HEK293 (cell line): ENCODE data around the gene CYP3A7.
"Not testable (repeated sequence)": the region's sequence is repeated elsewhere in the genome, so short reads cannot be mapped to it uniquely, and the experiment has no call there.

Source experiments
- CTCF ChIA-PET: fragments of 350-600 bp; formaldehyde crosslinking; extraction: SDS; loops from one replicate; lab custom pipeline; 2021; ENCODE audit warnings: antibody characterized with exemption; lab: Yijun Ruan, JAX
- POLR2A ChIA-PET: fragments of 300-600 bp; formaldehyde crosslinking; extraction: SDS; loops from one replicate; lab custom pipeline; 2020; ENCODE audit warnings: antibody characterized with exemption, inconsistent platforms; lab: Yijun Ruan, JAX
- H3K27ac ChIP-seq: fragments of 200-500 bp; sonication (Bioruptor generic); 2 replicates; pipeline ENCODE4 v1.5.1; 2014; ENCODE audit warnings: low read depth, low read length, control low read depth, inconsistent platforms; ENCODE audit errors: extremely low read depth
- H3K36me3 ChIP-seq, 2 experiments: fragments of 200-500 bp in 1 of 2; sonication (Bioruptor generic) in 1 of 2; 1 replicate in 1 of 2; 2 replicates in 1 of 2; pipeline ENCODE4 v1.5.1; 2014 to 2017; ENCODE audit warnings: inconsistent platforms in 2 of 2, low read length in 2 of 2; ENCODE audit not compliant: control insufficient read depth in 2 of 2, insufficient read depth in 1 of 2
- H3K4me1 ChIP-seq: fragments of 200-500 bp; sonication (Bioruptor generic); 2 replicates; pipeline ENCODE4 v1.5.1; 2014; ENCODE audit warnings: mild to moderate bottlenecking, low read length, inconsistent platforms; ENCODE audit not compliant: control insufficient read depth, insufficient read depth
- H3K4me3 ChIP-seq: 2 replicates; pipeline ENCODE4 v1.5.1; 2011; ENCODE audit warnings: low read depth, mild to moderate bottlenecking, control low read depth, low read length, moderate library complexity
- H3K9me3 ChIP-seq: fragments of 200-500 bp; sonication (Bioruptor generic); 2 replicates; pipeline ENCODE4 v1.5.1; 2014; ENCODE audit warnings: low read depth, low read length, inconsistent platforms; ENCODE audit not compliant: control insufficient read depth, insufficient read depth
- BCL11B ChIP-seq: fragments of 450-650 bp; formaldehyde crosslinking; IDR thresholded peaks from 2 replicates; pipeline ENCODE4 v1.5.1; 2016; ENCODE audit warnings: low read depth, missing biosample characterization, missing genetic modification characterization
- ELK4 ChIP-seq: IDR thresholded peaks from 2 replicates; pipeline ENCODE4 v1.6.1; 2011; ENCODE audit warnings: mild to moderate bottlenecking, low read depth, low read length, borderline replicate concordance
- GLIS2 ChIP-seq: fragments of 450-650 bp; formaldehyde crosslinking; IDR thresholded peaks from 2 replicates; pipeline ENCODE4 v1.5.1; 2016; ENCODE audit warnings: missing biosample characterization, missing genetic modification characterization
- PATZ1 ChIP-seq: fragments of 450-650 bp; formaldehyde crosslinking; IDR thresholded peaks from 2 replicates; pipeline ENCODE4 v1.5.1; 2016; ENCODE audit warnings: missing biosample characterization, missing genetic modification characterization
- ZBTB7A ChIP-seq: fragments of 450-650 bp; formaldehyde crosslinking; IDR thresholded peaks from 2 replicates; pipeline ENCODE4 v1.5.1; 2016; ENCODE audit warnings: low read depth, missing biosample characterization, missing genetic modification characterization
- ZFHX2 ChIP-seq: fragments of 450-650 bp; formaldehyde crosslinking; conservative IDR thresholded peaks from 2 replicates; pipeline ENCODE4 v1.5.1; 2016; ENCODE audit warnings: missing biosample characterization, missing genetic modification characterization
- ZNF157 ChIP-seq: fragments of 450-650 bp; formaldehyde crosslinking; IDR thresholded peaks from 2 replicates; pipeline ENCODE4 v1.5.1; 2016; ENCODE audit warnings: missing biosample characterization, missing genetic modification characterization
- ZNF391 ChIP-seq: fragments of 450-650 bp; formaldehyde crosslinking; IDR thresholded peaks from 2 replicates; pipeline ENCODE4 v1.5.1; 2016; ENCODE audit warnings: low read depth, missing biosample characterization, missing genetic modification characterization, borderline replicate concordance
- ZNF529 ChIP-seq: fragments of 450-650 bp; formaldehyde crosslinking; IDR thresholded peaks from 2 replicates; pipeline ENCODE4 v1.5.1; 2017; ENCODE audit warnings: missing genetic modification characterization, missing biosample characterization; ENCODE audit not compliant: insufficient replicate concordance
- ZNF544 ChIP-seq: fragments of 450-650 bp; formaldehyde crosslinking; IDR thresholded peaks from 2 replicates; pipeline ENCODE4 v1.5.0; 2017; ENCODE audit warnings: missing biosample characterization, missing genetic modification characterization
- ZNF555 ChIP-seq: fragments of 450-650 bp; formaldehyde crosslinking; conservative IDR thresholded peaks from 2 replicates; pipeline ENCODE4 v1.5.1; 2017; ENCODE audit warnings: missing biosample characterization, mild to moderate bottlenecking, missing genetic modification characterization, inconsistent platforms
- ZNF561 ChIP-seq: fragments of 450-650 bp; IDR thresholded peaks from 2 replicates; pipeline ENCODE4 v1.5.1; 2018; ENCODE audit warnings: missing biosample characterization, missing genetic modification characterization, borderline replicate concordance
- ZNF830 ChIP-seq: fragments of 450-650 bp; IDR thresholded peaks from 2 replicates; pipeline ENCODE4 v1.5.0; 2018; ENCODE audit warnings: missing biosample characterization, missing genetic modification characterization, low read depth, mild to moderate bottlenecking, moderate library complexity
- TF ChIP-seq, protein P1 (sequence below): fragments of 450-650 bp; formaldehyde crosslinking; IDR thresholded peaks from 2 replicates; pipeline ENCODE4 v1.5.1; 2017; ENCODE audit warnings: missing biosample characterization, missing genetic modification characterization
- TF ChIP-seq, protein P2 (sequence below): fragments of 450-650 bp; formaldehyde crosslinking; IDR thresholded peaks from 2 replicates; pipeline ENCODE4 v1.5.1; 2016; ENCODE audit warnings: missing biosample characterization, missing genetic modification characterization, borderline replicate concordance

CYP3A7 gene

DNA sequence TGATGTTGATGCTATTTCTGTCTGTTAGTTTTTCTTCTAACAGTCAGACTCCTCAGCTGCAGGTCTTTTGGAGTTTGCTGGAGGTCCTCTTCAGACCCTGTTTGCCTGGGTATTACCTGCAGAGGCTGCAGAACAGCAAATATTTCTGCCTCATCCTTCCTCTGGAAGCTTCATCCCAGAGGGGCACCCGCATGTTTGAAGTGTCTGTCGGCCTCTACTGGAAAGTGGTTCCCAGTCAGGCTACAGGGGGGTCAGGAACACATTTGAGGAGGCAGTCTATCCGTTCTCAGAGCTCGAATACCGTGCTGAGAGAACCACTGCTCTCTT lies 41.9 kb downstream of the CYP3A7 start:
- ChIA-PET POLR2A (no interaction called here), CTCF (interaction anchor here (0.6 kb wide), 1 partner anchor 1559 kb away, joined by 3 read pairs; no protein-coding TSS in a partner anchor)
- Histone ChIP-seq H3K4me1 (no peaks in the 10 kb centered on the region), H3K27ac (no peak overlapping the region), H3K36me3 (no peaks in the 10 kb centered on the region), H3K4me3 (no peak overlapping the region), H3K9me3 (no peaks in the 10 kb centered on the region)
- TF ChIP-seq ELK4 (no peak), ZNF561 (tag by site-specific recombination) (no peak), BCL11B (tag by site-specific recombination) (no peak), ZNF157 (tag by site-specific recombination) (no peak), ZNF391 (no peak), ZNF544 (tag by site-specific recombination) (no peak), PATZ1 (tag by site-specific recombination) (no peak), ZNF555 (tag by site-specific recombination) (no peak), ZBTB7A (tag by site-specific recombination) (no peak), GLIS2 (tag by site-specific recombination) (no peak), ZFHX2 (no peak), ZNF830 (no peak)
- TF ChIP-seq, protein P1, sequence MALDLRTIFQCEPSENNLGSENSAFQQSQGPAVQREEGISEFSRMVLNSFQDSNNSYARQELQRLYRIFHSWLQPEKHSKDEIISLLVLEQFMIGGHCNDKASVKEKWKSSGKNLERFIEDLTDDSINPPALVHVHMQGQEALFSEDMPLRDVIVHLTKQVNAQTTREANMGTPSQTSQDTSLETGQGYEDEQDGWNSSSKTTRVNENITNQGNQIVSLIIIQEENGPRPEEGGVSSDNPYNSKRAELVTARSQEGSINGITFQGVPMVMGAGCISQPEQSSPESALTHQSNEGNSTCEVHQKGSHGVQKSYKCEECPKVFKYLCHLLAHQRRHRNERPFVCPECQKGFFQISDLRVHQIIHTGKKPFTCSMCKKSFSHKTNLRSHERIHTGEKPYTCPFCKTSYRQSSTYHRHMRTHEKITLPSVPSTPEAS (tag by site-specific recombination), result no peak
- TF ChIP-seq, protein P2, sequence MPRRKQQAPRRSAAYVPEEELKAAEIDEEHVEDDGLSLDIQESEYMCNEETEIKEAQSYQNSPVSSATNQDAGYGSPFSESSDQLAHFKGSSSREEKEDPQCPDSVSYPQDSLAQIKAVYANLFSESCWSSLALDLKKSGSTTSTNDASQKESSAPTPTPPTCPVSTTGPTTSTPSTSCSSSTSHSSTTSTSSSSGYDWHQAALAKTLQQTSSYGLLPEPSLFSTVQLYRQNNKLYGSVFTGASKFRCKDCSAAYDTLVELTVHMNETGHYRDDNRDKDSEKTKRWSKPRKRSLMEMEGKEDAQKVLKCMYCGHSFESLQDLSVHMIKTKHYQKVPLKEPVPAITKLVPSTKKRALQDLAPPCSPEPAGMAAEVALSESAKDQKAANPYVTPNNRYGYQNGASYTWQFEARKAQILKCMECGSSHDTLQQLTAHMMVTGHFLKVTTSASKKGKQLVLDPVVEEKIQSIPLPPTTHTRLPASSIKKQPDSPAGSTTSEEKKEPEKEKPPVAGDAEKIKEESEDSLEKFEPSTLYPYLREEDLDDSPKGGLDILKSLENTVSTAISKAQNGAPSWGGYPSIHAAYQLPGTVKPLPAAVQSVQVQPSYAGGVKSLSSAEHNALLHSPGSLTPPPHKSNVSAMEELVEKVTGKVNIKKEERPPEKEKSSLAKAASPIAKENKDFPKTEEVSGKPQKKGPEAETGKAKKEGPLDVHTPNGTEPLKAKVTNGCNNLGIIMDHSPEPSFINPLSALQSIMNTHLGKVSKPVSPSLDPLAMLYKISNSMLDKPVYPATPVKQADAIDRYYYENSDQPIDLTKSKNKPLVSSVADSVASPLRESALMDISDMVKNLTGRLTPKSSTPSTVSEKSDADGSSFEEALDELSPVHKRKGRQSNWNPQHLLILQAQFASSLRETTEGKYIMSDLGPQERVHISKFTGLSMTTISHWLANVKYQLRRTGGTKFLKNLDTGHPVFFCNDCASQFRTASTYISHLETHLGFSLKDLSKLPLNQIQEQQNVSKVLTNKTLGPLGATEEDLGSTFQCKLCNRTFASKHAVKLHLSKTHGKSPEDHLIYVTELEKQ (tag by site-specific recombination), result no peak

DNA sequence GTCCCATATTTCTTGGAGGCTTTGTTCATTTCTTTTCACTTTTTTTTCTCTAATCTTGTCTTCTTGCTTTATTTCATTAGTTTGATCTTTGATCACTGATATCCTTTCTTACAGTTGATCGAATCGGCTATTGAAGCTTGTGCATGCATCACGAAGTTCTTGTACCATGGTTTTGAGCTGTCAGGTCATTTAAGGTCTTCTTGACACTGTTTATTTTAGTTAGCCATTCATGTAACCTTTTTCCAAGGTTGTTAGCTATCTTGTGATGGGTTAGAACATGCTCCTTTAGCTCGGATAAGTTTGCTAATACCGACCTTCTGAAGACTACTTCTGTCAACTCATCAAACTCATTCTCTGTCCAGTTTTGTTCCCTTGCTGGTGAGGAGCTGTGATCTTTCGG lies 42.4 kb downstream of the CYP3A7 start:
- H3K9me3 ChIP-seq, H3K4me3 ChIP-seq, POLR2A ChIA-PET, H3K36me3 ChIP-seq, H3K4me1 ChIP-seq, H3K27ac ChIP-seq: not testable (repeated sequence)
- CTCF ChIA-PET, result interaction anchor here (0.6 kb wide), 1 partner anchor 1558 kb away, joined by 3 read pairs; no protein-coding TSS in a partner anchor

GRCh38 chr7:99691658-99692057 lies 43.3 kb downstream of the CYP3A7 start:
- H3K4me3 ChIP-seq, H3K27ac ChIP-seq, POLR2A ChIA-PET, H3K36me3 ChIP-seq, H3K9me3 ChIP-seq, H3K4me1 ChIP-seq, CTCF ChIA-PET: not testable (repeated sequence)
- TF ChIP-seq ZNF529, result peak; percentile 90
